HG02870 (cell line): Measurements from ENCODE around the gene CKB.

ENCODE experiments used
- ATAC-seq: cut with Tn5 transposase; IDR thresholded peaks from one replicate; pipeline ENCODE4 v1.9.1; 2021; ENCODE audit warnings: mild to moderate bottlenecking, moderate library complexity; ENCODE audit not compliant: unreplicated experiment

Gene CKB

GRCh38 chr14:103550451-103551337 lies 28.1 kb upstream of the CKB start:
- no peak for ATAC-seq

- ATAC-seq: no peak
Observed at GRCh38 chr14:103549361-103550311, 27.0 kb upstream of the CKB start.

- ATAC-seq: no peak
Observed at GRCh38 chr14:103548463-103549351, 26.1 kb upstream of the CKB start.

- ATAC-seq: no peak
Observed at GRCh38 chr14:103547941-103548462, 25.4 kb upstream of the CKB start.

GRCh38 chr14:103547455-103547940 lies 24.9 kb upstream of the CKB start:
- no peak for ATAC-seq

- no peak for ATAC-seq
Observed at GRCh38 chr14:103546652-103547454, 24.2 kb upstream of the CKB start.

GRCh38 chr14:103545915-103546651 lies 23.5 kb upstream of the CKB start:
- ATAC-seq: no peak

- ATAC-seq: no peak
Observed at GRCh38 chr14:103545219-103545914, 22.7 kb upstream of the CKB start.

GRCh38 chr14:103544388-103545218 lies 22.0 kb upstream of the CKB start:
- no peak for ATAC-seq

GRCh38 chr14:103543721-103544387 lies 21.2 kb upstream of the CKB start:
- ATAC-seq: no peak

- ATAC-seq: no peak
Observed at GRCh38 chr14:103543140-103543539, 20.5 kb upstream of the CKB start.

GRCh38 chr14:103542605-103543088 lies 20.0 kb upstream of the CKB start:
- ATAC-seq: no peak

- no peak for ATAC-seq
Observed at GRCh38 chr14:103541709-103542604, 19.3 kb upstream of the CKB start.

GRCh38 chr14:103540821-103541708 lies 18.4 kb upstream of the CKB start:
- no peak for ATAC-seq
